Fibroblast of peridontal ligament (primary cell): Measurements from ENCODE around the gene ERLEC1.
"Not testable (repeated sequence)": the region's sequence is repeated elsewhere in the genome, so short reads cannot be mapped to it uniquely, and the experiment has no call there.

Source experiments
- DNase-seq: peaks from one replicate; pipeline ENCODE4 v3.0.0-alpha.2; 2010; ENCODE audit errors: extremely low read depth

The ERLEC1 gene

GRCh38 chr2:53786705-53787613, at the start of gene ERLEC1, which contains the start of gene ASB3:
TSS of gene ERLEC1 (plus strand) at chr2:53787044. CDS start at chr2:53787211, 167 bp downstream.
TSS of gene ASB3 (minus strand) at chr2:53786953. CDS start at chr2:53765572, 21,381 bp downstream.
- DNase-seq = peak; percentile 79

- no peak for DNase-seq
Measured at GRCh38 chr2:53737091-53737490, 49.8 kb upstream of the ERLEC1 start.

- no peak for DNase-seq
Measured at GRCh38 chr2:53739032-53739431, 47.8 kb upstream of the ERLEC1 start.

GRCh38 chr2:53740170-53740569, 46.7 kb upstream of the ERLEC1 start:
- peak; percentile 77 for DNase-seq

GRCh38 chr2:53744395-53745065, 42.3 kb upstream of the ERLEC1 start:
- peak; percentile 42 for DNase-seq

GRCh38 chr2:53750041-53750768, 36.6 kb upstream of the ERLEC1 start:
- no peak for DNase-seq

GRCh38 chr2:53751728-53752127, 35.1 kb upstream of the ERLEC1 start:
- DNase-seq = peak; percentile 33

- no peak for DNase-seq
Measured at GRCh38 chr2:53752385-53752784, 34.5 kb upstream of the ERLEC1 start.

- DNase-seq = no peak
Measured at GRCh38 chr2:53753041-53753440, 33.8 kb upstream of the ERLEC1 start.

- DNase-seq = no peak
Measured at GRCh38 chr2:53755121-53755520, 31.7 kb upstream of the ERLEC1 start.

- DNase-seq = no peak
Measured at GRCh38 chr2:53756644-53757043, 30.2 kb upstream of the ERLEC1 start.

- not testable (repeated sequence) for DNase-seq
Measured at GRCh38 chr2:53757206-53757605, 29.6 kb upstream of the ERLEC1 start.

GRCh38 chr2:53765767-53766166, 21.1 kb upstream of the ERLEC1 start:
- no peak for DNase-seq

GRCh38 chr2:53767405-53768241, 19.2 kb upstream of the ERLEC1 start, which contains the start of gene CHAC2:
TSS of gene CHAC2 (plus strand) at chr2:53767804. CDS start at chr2:53767887, 83 bp downstream.
- DNase-seq = peak; percentile 75

- DNase-seq = peak; percentile 26
Measured at GRCh38 chr2:53768242-53768542, 18.7 kb upstream of the ERLEC1 start.

- no peak for DNase-seq
Measured at GRCh38 chr2:53769318-53769945, 17.4 kb upstream of the ERLEC1 start.

GRCh38 chr2:53770264-53770663, 16.6 kb upstream of the ERLEC1 start:
- DNase-seq = no peak

GRCh38 chr2:53777134-53777533, 9.7 kb upstream of the ERLEC1 start:
- DNase-seq = peak; percentile 53

GRCh38 chr2:53778536-53779162, 8.2 kb upstream of the ERLEC1 start:
- no peak for DNase-seq

- no peak for DNase-seq
Measured at GRCh38 chr2:53780056-53780455, 6.8 kb upstream of the ERLEC1 start.
